Fibroblast of the aortic adventitia (primary cell): ENCODE data around the gene RFTN2. TPM values are rescaled to one million over a fixed set of nuclear protein-coding genes. Genes with fewer than 3 reads are reported as not detected.
A peak's percentile ranks its signal among the peaks of the same experiment; 100 is the strongest.
"Not testable (repeated sequence)": the region's sequence is repeated elsewhere in the genome, so short reads cannot be mapped to it uniquely, and the experiment has no call there.

ENCODE experiments used
- DNase-seq: peaks from one replicate; pipeline ENCODE4 v3.0.0-alpha.2; 2010; ENCODE audit warnings: low read depth
- H3K4me3 ChIP-seq: 2 replicates; pipeline ENCODE4 v1.5.1; 2011; ENCODE audit warnings: low read depth, mild to moderate bottlenecking, control low read depth, low read length, moderate library complexity
- CTCF ChIP-seq: IDR thresholded peaks from 2 replicates; pipeline ENCODE4 v1.5.1; 2011; ENCODE audit warnings: mild to moderate bottlenecking, low read length, control low read depth, inconsistent platforms; ENCODE audit not compliant: insufficient read depth
- total RNA-seq: library from RNA; depleted of rRNA; stranded (reverse); fragments of >200 nt; gene quantifications from 2 replicates; pipeline ENCODE4 v1.2.3, GENCODE V29; 2012; ENCODE audit warnings: low replicate concordance

Gene RFTN2
- total RNA-seq, 1 donor = 6.4 TPM

- TF ChIP-seq CTCF = no peak
- H3K4me3 ChIP-seq = no peak overlapping the region
- DNase-seq = no peak
Observed at GRCh38 chr2:197661626-197662025, 13.8 kb downstream of the RFTN2 start.

- TF ChIP-seq CTCF = no peak
- no peak for DNase-seq
- no peak overlapping the region for H3K4me3 ChIP-seq
Observed at GRCh38 chr2:197657562-197657961, 17.8 kb downstream of the RFTN2 start.

- TF ChIP-seq CTCF = no peak
- DNase-seq = no peak
Observed at GRCh38 chr2:197647961-197648690, 27.3 kb downstream of the RFTN2 start.

GRCh38 chr2:197641666-197642065, 33.7 kb downstream of the RFTN2 start:
- TF ChIP-seq CTCF = no peak
- DNase-seq = no peak
- H3K4me3 ChIP-seq = no peak overlapping the region

More at GRCh38 chr2:197647961-197648690, 27.3 kb downstream of the RFTN2 start:
- H3K4me3 ChIP-seq = no peak overlapping the region

GRCh38 chr2:197640571-197641122, 34.7 kb downstream of the RFTN2 start:
- H3K4me3 ChIP-seq, DNase-seq: not testable (repeated sequence)

GRCh38 chr2:197633109-197633657, 42.2 kb downstream of the RFTN2 start:
- H3K4me3 ChIP-seq = no peak overlapping the region
- DNase-seq = no peak
- no peak for TF ChIP-seq CTCF

- DNase-seq = peak; percentile 17
- TF ChIP-seq CTCF = no peak
- H3K4me3 ChIP-seq = no peak overlapping the region
Observed at GRCh38 chr2:197628043-197628500, 47.3 kb downstream of the RFTN2 start.
